ENCODE measurements around the gene CNTNAP2.

CNTNAP2 gene

GRCh38 chr7:148042935-148043631 lies 1926.5 kb downstream of the CNTNAP2 start:
- no peak for DNase-seq (ENCODE audit: low read depth)
- H3K4me3 ChIP-seq (ENCODE audit: low read depth, low read length) = no peak overlapping the region
- TF ChIP-seq CTCF (conservative IDR thresholded peaks at IDR 0.05; ENCODE audit: low read depth, low read length) = no peak

GRCh38 chr7:148044173-148044572 lies 1927.6 kb downstream of the CNTNAP2 start:
- TF ChIP-seq CTCF (conservative IDR thresholded peaks at IDR 0.05; ENCODE audit: low read depth, low read length) = no peak
- no peak for DNase-seq (ENCODE audit: low read depth)
- no peak overlapping the region for H3K4me3 ChIP-seq (ENCODE audit: low read depth, low read length)

DNA sequence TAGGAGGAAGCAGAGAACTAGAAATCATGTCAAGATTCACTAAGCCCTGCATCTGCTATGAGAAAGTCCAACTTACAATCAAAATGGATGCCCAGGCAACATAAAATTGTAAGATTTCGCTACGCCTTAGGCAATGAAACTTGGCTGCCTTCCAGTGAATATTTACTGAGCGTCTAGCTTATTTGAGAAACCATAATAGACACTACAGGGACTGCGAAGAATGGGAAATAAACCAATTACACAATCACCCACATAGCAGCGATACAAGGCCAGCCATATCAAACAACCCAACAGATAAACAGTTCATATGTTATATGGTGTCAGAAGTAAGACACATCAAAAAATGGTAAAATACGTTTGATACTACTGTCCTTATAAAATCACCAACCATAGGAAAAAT lies 1928.9 kb downstream of the CNTNAP2 start:
- no peak for DNase-seq (ENCODE audit: low read depth)
- TF ChIP-seq CTCF (conservative IDR thresholded peaks at IDR 0.05; ENCODE audit: low read depth, low read length) = no peak
- no peak overlapping the region for H3K4me3 ChIP-seq (ENCODE audit: low read depth, low read length)

GRCh38 chr7:148049068-148049467 lies 1932.5 kb downstream of the CNTNAP2 start:
- TF ChIP-seq CTCF (conservative IDR thresholded peaks at IDR 0.05; ENCODE audit: low read depth, low read length) = no peak
- no peak for DNase-seq (ENCODE audit: low read depth)
- no peak overlapping the region for H3K4me3 ChIP-seq (ENCODE audit: low read depth, low read length)

DNA sequence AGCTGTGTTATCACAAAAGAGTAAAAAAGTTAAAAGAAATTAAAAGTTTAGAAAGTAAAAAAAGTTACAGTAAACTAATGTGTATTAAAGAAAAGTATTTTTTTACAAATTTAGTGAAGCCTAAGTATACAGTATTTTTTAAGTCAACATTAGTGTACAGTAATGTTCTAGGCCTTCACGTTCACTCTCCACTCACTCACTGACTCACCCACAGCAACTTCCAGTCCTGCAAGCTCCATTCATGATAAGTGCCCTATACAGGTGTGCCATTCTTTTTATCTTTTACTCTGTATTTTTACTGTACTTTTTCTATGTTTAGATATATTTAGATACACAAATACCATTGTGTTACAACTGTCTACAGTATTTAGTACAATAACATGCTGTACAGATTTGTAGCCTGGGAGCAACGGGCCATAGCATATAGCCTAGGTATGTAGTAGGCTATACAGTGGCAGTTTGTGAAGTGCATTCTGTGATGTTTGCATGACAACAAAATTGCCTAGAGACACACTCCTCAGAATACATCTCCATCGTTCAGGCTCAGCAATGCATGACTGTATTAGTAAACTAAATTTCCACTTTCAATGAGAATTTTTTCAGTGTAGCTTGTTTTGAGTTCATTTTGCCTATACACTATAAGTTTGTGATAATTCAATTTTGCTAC lies 1934.0 kb downstream of the CNTNAP2 start:
- TF ChIP-seq CTCF (conservative IDR thresholded peaks at IDR 0.05; ENCODE audit: low read depth, low read length) = no peak
- H3K4me3 ChIP-seq (ENCODE audit: low read depth, low read length) = no peak overlapping the region

GRCh38 chr7:148056406-148056805 lies 1939.8 kb downstream of the CNTNAP2 start:
- no peak overlapping the region for H3K4me3 ChIP-seq (ENCODE audit: low read depth, low read length)
- no peak for DNase-seq (ENCODE audit: low read depth)
- TF ChIP-seq CTCF (conservative IDR thresholded peaks at IDR 0.05; ENCODE audit: low read depth, low read length) = no peak

More for the DNA sequence above, 1934.0 kb downstream of the CNTNAP2 start:
- DNase-seq (ENCODE audit: low read depth) = no peak

DNA sequence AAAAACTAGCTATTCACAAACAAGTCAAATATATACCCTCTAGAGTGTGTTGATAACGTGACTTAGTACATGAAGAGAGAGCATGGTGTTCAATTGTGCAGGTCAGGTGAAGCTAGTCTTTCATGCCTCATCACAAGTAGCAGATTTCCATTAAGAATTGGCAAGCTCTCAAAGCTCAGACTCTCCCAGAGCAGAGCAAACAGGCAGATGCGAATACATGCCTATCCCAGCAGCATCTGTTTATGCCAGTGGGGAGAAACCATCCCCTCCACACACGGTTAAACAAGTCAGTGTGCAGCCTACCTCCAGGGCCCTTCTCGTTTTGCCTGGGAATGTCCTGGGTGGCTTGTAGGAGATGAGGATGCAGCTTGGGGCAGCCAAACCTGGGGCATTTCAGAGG lies 1941.5 kb downstream of the CNTNAP2 start:
- no peak overlapping the region for H3K4me3 ChIP-seq (ENCODE audit: low read depth, low read length)
- no peak for DNase-seq (ENCODE audit: low read depth)
- no peak for TF ChIP-seq CTCF (conservative IDR thresholded peaks at IDR 0.05; ENCODE audit: low read depth, low read length)

Data from choroid plexus epithelial cell (primary cell).